ENCODE results near the gene TCF12. TPM values are rescaled to one million over a fixed set of nuclear protein-coding genes. Genes with fewer than 3 reads are reported as not detected.

TCF12 gene
- total and polyA plus RNA-seq, 2 of the 8 experiments (the other 6 are each of a cell fraction or from before 2014, with no cell fraction given): 85.8 to 101 TPM

GRCh38 chr15:57314221-57314620 lies 395.8 kb downstream of the TCF12 start:
- Histone ChIP-seq H3K9me3 (ENCODE audit: insufficient read depth in 2 of 2, low read depth in 1 of 2, low read length in 1 of 2) (no peaks in the 10 kb centered on the region), H4K5ac (ENCODE audit: insufficient read length, low read depth, low read length) (no peak overlapping the region), H3K18ac (ENCODE audit: extremely low read depth, low read length) (no peak overlapping the region), H4K91ac (replicated peaks; ENCODE audit: insufficient read length, low read length) (no peak overlapping the region), H3K79me2 (ENCODE audit: control insufficient read depth in 1 of 2, insufficient read depth in 2 of 2, low read length in 2 of 2) (no peaks in the 10 kb centered on the region), H2BK20ac (ENCODE audit: low read length) (no peak overlapping the region), H3K79me1 (ENCODE audit: low read depth, low read length) (no peaks in the 10 kb centered on the region), H3K27ac (ENCODE audit: low read depth, low read length) (no peak overlapping the region), H3K4me1 (replicated peaks in 1 of 4; ENCODE audit: control insufficient read depth in 3 of 4, insufficient read depth in 4 of 4, low read length in 3 of 4) (peaks cover 0 to 1% (median 0%) of the 10 kb centered on the region in 4 experiments; a peak in 1 of 7 replicates), H3K23ac (ENCODE audit: insufficient read length) (no peak overlapping the region), H3K14ac (ENCODE audit: insufficient read length) (no peak overlapping the region), H3K4me2 (ENCODE audit: insufficient read depth in 1 of 2, low read depth in 2 of 2, low read length in 2 of 2) (no peak overlapping the region), H4K8ac (ENCODE audit: extremely low read depth, insufficient read depth, low read length) (no peak overlapping the region), H2AK5ac (ENCODE audit: low read depth, low read length) (no peak overlapping the region), H2BK120ac (replicated peaks; ENCODE audit: low read depth, low read length) (no peak overlapping the region), H3K9ac (replicated peaks in 1 of 4; ENCODE audit: extremely low read depth in 1 of 4, low read depth in 3 of 4, low read length in 3 of 4) (no peak overlapping the region), H2BK5ac (ENCODE audit: low read depth, low read length) (no peak overlapping the region), H2AFZ (ENCODE audit: low read length) (no peak overlapping the region), H3K4ac (replicated peaks; ENCODE audit: insufficient read length, low read depth, low read length) (no peak overlapping the region), H3K27me3 (replicated peaks in 1 of 4; ENCODE audit: control insufficient read depth in 3 of 4, extremely low read depth in 1 of 4, insufficient read depth in 3 of 4, low read length in 3 of 4) (no peaks in the 10 kb centered on the region), H3K4me3 (ENCODE audit: extremely low read depth in 1 of 4, insufficient read depth in 2 of 4, low read depth in 3 of 4, low read length in 4 of 4) (no peak overlapping the region), H4K20me1 (replicated peaks in 1 of 2; ENCODE audit: control insufficient read depth in 1 of 2, insufficient read depth in 2 of 2, low read length in 2 of 2) (no peaks in the 10 kb centered on the region), H3K56ac (replicated peaks; ENCODE audit: insufficient read length, low read depth, low read length) (no peak overlapping the region), H3K23me2 (ENCODE audit: low read depth, low read length) (no peaks in the 10 kb centered on the region), H3K36me3 (ENCODE audit: control insufficient read depth in 2 of 4, insufficient read depth in 4 of 4, low read length in 3 of 4) (no peaks in the 10 kb centered on the region), H2BK12ac (ENCODE audit: low read depth, low read length) (no peak overlapping the region), H2BK15ac (ENCODE audit: low read length) (no peak overlapping the region)
- ChIA-PET CTCF (ENCODE audit: partially characterized antibody) (interaction anchor here (1.9 kb wide), 1 partner anchor 168 kb away, joined by 9 read pairs; no protein-coding TSS in a partner anchor), POLR2A (ENCODE audit: partially characterized antibody) (no interaction called here)
- FAIRE-seq (no peak), DNase-seq (ENCODE audit: low read depth in 1 of 2, low spot score in 2 of 2) (no peak)
- TF ChIP-seq BCL11A (IDR thresholded peaks at IDR 0.05; ENCODE audit: low read depth in 2 of 2, low read length in 2 of 2) (no peak), SUZ12 (IDR thresholded peaks at IDR 0.05; ENCODE audit: low read length) (no peak), POLR2A (IDR thresholded peaks at IDR 0.05; ENCODE audit: control extremely low read depth in 1 of 2, low read depth in 2 of 2, low read length in 2 of 2) (no peak)
- WGBS, 2 experiments (ENCODE audit: extremely low coverage in 1 of 2, insufficient coverage in 1 of 2, insufficient read length in 1 of 2, insufficient replicate concordance in 2 of 2, low coverage in 1 of 2, low lambda C conversion rate in 2 of 2, missing lambda C conversion rate in 1 of 2): 91% methylated on average over 3 of the region's 3 CpGs; no CpG with 5 or more reads in 1 of the 2 experiments
